HG03442 (cell line): Measurements from ENCODE around the gene RMP24.

Source experiments
- ATAC-seq: cut with Tn5 transposase; IDR thresholded peaks from one replicate; pipeline ENCODE4 v1.9.1; 2021; ENCODE audit warnings: mild to moderate bottlenecking, moderate library complexity; ENCODE audit not compliant: unreplicated experiment

RMP24 gene

DNA sequence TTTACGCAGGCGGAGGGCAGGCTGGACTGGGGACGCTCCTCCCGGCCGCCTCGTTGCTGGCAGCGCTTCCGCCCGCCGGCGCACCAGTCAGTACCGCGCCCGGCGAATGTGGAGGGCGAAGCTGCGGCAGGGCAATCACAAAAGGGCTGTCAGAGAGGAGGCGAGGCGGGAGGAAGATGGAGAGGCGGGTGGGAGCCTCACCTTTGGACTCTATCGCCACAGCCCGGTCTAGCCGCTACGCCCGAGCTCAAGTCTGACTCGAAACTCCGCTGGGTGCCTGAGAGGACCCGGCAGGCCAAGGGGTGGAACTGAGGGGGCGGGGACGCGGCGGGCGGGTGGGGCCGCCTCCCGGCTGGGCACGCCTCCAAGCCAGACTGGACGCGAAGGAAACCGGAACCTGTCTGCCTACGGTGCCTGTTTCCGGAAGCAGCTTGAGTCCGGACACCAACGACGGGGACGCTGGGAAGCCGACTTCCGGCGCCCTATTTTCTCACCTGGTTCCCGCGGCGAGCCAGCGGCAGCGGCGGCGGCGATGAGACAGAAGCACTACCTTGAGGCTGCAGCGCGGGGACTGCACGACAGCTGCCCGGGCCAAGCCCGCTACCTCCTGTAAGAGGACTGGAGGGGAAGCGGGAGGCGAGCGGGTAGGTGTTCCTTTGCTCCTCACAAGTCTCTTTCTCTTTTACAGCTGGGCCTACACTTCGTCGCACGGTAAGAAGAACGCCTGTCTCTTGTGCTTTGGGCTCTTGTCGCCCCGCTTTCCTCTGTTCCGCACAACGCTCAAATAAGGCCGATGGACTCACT, at the start of gene RMP24:
RMP24 (plus strand) TSS at position 483 of the 804 bp plus-strand sequence.
- peak; percentile 91 for ATAC-seq

DNA sequence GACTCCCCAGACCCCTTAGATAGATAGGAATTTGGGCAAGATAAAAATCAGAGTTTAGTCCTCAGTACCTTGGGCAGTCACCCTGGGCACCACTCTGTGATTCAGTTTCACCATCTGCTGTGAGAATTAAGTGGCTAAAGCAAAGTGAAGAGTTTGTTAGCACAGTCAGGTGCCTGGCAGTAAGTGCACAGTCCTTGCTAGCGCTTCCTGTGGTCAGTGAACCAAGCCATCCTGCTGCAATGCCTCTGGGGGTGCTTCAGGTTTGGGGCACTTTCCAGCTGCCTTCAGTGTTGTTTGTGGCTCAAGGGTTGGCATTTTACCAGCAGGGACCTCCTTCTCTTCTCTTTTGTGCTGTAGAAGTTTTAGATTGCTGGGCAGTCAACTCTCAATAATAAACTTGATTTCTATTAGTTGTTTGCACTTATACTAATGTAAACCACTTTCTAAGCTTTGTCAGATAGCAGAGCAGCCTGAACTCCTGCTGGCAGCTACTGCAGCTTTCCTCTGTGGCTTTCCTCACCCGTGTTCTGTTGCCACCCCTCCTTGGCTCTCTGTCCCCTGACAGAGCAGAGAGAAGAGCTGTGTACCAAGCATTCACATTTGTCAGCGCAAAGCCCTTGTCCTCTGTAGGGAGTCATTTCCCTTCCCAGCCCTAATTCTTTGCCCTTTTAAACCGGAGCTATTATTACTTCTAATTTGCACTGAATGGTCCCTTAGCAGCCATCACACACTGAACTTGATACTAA, 48.4 kb upstream of the RMP24 start:
- ATAC-seq, result no peak

DNA sequence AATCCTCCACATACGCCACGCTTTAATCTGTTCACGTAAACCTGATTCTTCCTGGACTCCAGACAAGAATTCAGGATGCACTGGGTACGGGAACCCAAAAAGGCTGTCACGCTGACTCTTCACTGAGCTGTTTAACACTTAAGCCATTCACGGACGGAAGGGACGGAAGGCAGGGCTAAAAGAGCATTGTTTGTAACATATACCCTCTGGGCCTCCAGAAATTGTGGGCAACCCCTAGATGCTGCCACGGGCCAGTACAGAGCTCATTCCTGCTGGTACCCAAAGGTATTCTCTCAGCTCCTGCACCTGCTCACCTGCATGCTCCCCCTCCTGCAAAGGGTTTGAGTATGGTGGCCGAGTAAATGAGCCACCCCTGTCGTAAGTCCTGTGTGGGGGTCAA, 45.6 kb upstream of the RMP24 start:
- no peak for ATAC-seq

DNA sequence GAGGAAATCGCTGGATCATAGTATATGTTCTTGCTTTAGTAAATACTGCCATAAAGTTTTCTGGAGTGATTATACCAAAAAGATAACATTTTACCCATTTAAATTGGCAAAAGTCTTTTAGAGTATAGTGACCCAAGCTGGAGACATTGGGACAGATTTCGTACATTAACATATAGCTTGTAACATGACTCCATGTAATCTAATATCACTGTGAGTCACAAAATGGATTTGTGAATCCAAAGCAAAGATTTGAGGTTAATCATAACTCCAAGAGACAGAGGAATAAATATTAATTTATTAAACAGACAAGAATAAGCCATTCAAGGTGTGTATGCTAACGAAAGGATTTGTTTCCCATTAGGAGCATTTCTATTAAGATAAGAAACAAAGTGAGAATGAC, 45.0 kb upstream of the RMP24 start:
- ATAC-seq, result no peak

DNA sequence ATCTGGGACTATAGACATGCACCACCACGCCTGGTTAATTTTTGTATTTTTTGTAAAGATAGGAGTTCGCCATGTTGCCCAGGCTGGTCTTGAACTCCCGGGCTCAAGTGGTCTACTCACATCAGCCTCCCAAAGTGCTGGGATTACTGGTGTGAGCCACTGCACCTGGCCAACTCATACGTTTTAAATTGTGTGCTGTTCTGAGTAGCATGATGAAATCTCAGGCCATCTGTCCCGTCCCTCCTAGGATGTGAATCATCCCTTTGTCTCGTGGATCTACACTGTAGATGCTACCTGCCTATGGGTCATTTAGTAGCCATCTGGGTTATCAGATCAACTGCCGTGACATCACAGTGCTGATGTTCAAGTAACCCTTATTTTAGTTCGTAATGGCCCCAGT, 38.5 kb upstream of the RMP24 start:
- no peak for ATAC-seq

DNA sequence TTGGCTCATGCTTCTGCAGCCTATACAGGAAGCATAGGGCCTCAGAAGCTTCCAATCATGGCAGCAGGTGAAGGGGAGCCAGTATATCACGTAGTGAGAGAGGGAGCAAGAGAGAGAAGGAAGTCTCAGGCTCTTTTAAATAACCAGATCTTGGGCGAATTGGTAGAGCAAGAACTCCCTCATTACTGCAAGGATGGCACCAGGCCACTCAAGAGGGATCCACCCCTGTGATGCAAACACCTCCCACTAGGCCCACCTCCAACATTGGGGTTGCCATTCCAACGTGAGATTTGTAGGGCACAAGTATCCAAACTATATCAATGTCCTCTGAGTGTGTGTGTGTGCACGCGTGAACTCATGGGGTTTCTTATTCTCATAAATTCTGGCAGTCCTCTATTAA, 37.6 kb upstream of the RMP24 start:
- no peak for ATAC-seq

DNA sequence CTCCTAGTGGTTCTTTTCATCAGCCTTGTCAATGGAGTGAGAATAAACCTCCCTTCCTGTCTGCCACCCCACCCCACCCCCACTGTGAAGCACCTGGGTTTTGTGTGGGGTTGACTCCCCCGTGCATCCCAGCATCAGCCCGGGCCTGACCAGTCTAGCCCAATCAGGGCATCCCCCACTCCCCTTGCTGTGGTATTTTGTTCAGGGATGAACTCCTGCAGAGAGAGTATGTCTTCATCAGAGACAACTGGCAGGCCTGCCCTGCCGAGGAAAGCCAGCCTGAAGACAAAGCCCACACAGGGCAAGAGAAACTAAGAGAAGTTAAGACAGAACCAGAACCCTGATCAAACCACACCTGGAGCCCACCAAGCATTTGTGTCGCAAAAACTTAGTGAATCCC, 36.7 kb upstream of the RMP24 start:
- no peak for ATAC-seq

DNA sequence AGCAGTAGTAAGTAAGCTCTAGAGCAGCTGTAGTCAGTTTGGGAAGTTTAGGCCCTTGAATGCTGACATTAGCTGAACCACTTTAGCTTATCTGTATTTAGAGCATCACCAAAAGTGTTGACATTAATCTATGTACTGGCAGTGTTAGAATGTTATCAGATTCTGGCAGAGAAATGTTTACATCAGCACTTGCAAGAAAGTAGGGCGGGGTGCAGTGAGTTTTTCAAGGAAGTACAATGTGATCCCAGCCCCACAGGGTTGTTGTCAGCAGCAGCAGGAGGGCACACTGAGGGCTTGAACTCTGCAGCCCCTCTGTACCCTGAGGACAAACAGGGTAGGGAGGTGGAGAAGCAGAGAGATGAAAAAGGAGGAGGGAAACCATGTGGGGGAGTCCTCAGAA, 35.5 kb upstream of the RMP24 start:
- ATAC-seq, result no peak

DNA sequence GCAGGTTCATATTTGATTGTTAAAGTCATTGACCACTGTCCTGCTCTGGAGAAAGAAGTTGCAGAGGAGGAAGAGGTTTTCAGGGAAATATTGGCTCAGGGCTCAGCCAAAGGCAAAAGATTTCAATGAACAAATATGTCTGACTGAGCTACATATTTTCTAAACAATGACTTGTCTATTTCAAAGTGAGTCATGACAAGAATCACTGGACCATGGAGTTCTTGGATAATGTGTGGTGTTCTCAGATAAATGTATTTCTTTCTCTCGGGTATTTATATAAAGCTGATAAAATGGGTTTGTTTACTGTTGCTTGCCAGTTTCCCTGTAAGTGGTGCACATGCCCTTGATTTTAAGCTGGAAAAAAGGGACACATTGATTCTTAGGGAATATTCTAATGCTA, 34.3 kb upstream of the RMP24 start:
- no peak for ATAC-seq

DNA sequence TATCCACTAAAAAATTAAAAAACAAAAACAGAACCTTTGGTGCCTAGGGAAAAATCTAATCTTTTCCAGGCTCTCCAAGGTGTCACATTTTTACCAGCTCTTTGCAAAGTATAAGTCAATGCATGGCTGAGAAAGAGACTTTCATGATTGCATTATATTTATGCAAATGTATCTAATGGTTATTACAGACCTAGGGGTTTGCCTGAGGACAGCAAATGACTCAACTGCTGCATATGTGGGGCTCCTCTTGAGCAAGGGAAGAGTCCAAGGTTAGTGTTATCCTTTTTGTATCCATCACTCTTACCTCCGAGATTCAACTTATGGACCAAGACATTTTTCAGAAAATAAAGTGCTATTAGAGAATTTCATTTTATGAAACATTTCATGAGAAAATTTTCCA, 33.9 kb upstream of the RMP24 start:
- ATAC-seq, result no peak

DNA sequence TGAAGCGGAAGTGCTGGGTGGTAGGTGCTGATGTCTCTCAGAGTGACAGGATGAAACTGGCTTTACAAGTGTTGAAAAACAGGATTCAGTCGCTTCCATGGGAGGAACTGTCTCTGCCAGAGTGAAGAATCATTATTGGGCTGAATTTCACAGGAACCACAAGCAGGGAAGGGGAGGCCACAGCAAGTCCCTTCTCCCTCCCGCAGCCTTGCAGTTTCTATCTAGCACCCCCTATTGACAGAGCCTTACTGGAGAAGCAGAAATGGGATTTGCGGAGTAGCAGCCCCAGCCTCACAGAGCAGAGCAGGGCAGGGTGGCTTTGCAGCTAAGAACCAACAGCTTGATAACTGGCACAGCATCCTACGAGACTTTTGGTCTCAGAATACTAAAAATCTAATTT, 33.3 kb upstream of the RMP24 start:
- no peak for ATAC-seq

DNA sequence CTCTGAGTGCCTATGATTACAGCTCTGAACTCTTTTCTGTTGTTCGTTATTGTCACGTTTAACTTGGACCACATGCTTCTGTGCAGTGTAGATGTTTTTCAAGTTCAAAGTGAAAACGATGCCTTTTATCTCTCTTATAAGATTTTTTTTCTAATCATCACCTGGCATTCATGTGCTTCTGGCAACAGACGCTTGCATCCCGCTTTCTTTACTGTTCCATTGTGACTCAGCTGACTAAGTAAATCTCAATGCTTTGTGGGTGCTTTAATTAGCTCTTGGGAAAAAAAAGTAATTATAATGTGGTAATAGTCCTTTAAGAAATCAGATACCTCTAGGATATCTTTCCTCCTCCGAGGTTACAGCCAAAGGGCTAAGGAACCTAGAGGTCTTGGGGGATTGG, 31.2 kb upstream of the RMP24 start:
- ATAC-seq, result no peak

DNA sequence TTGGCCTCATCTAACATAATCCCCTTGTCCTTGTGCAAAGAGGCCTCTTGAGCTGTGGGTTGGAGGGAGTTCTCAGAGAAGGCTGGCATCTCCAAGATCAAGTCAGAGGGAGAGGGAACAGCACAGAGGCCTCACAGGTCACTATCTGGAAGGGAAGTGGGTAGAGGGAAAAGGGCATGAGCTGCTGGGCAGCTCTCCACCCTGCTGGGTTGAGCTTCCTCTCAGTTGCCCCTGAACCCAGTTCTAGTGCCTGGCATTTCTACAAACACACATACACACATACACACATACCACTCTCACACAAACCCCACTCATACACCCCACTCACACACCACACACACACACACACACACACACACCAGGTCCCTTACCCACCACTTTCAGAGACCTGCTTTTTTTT, 30.3 kb upstream of the RMP24 start:
- no peak for ATAC-seq

DNA sequence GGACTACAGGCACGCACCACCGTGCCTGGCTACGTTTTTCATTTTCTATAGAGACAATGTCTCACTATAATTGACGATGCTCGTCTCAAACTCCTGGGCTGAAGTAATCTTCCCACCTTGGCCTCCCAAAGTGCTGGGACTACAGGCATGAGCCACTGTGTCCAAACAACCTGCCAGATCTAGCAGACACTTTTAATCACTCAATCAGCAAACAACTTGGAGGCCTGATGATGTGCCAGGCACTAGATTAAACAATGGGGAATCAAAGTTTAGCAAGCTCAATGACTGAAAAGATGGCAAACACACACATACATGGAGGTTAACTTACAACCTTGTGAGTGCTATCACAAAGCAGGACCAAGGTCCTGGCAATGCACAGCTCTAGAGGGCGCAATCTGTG, 29.8 kb upstream of the RMP24 start:
- ATAC-seq, result no peak

DNA sequence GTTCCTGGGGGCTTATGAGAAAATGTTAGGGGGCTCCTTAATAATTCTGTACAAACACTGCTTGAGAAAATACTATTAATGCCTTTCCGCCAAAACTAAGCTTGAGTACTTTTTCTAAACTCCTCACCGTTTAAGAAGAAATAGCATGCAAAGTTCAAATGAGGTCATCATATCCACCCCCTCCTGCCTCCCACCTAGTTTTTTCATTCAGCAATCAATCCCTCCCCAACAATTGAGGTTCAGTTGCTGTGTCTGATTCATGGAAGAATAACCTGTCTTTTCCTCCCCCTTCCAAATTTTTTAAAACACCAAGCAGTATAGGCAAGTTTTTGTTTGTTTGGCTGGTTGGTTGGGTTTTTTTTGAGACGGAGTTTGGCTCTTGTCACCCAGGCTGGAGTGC, 24.4 kb upstream of the RMP24 start:
- ATAC-seq, result no peak

DNA sequence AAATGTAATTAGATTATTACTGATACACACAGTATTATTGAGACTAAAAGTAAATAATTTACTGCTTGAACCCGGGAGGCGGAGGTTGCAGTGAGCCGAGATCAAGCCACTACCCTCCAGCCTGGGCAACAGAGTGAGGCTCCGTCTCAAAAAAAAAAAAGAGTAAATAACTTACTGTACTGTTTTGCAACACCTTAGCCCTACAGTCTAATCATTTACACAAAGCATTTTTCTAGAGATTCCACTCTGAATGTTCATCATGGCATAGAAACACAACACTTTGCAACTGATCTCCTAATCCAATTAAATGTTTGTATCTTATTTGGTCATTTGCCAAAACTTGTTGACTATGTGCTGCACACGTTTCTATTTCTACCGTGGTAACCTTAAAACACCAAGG, 23.4 kb upstream of the RMP24 start:
- no peak for ATAC-seq

DNA sequence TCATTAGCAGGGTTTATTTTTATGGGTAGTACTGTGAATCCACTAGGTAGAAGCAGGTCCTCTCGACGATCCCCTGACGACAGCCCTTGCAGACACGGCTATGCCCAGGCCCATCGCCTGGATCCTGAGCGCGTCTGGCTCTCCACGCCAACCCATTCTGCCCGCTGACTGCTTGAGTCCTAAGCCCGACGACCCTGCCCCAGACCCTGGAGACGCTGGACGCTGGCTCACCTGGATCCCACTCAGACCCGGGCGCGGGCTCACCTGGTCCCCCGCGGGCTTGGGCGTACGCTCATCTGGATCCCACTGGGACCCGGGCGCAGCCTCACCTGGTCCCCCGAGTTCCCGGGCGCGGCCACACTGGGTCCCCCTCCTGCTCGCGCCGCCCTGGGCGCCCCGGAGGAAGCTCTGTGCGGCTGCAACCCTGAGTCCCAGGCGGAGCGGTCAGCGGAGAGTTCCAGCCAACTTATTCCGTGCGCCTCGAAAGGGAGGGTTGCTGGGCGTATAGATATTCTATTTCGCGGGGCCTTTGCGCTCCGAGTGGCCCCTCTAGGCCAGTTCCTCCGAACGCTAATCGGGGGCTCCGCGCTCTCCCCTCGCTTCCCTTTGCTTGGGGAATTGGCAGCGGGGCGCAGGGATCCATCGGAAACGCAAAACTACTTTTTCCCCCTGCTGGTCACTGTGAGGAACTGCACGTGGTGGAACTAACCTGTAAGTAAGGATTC, 22.4 kb upstream of the RMP24 start:
- ATAC-seq, result no peak

DNA sequence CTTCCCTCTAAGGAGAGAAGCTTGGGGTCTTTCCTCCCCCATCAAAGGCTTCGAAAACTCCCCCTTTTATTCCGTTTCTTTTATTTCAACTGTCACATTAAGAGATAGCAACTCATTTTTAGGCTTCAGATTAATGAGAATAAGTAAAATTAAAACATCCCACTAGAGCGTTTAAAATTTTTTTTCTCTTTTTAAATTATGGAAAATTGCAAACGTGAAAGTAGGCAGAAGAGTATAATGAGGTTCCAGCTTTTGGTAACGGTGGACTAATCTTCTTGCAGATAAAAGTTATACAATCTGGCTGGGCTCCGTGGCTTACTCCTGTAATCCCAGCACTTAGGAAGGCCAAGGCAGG, 21.9 kb upstream of the RMP24 start:
- ATAC-seq, result no peak

DNA sequence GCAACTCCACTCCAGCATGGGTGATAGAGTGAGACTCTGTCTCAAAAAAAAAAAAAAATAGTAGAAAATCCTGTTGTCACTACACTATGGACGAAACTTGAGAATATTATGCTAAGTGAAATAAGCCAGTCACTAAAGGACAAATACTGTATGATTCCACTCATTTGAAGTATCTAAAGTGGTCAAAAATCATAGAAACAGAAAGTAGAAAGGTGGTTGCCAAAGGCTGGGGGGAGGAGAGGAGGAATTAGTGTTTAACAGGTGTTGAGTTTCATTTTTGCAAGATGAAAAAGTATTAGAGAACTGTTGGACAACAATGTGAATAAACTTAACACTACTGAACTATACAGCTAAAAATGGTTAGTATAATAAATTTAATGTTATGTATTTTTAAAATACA, 18.8 kb upstream of the RMP24 start:
- peak; percentile 39 for ATAC-seq

DNA sequence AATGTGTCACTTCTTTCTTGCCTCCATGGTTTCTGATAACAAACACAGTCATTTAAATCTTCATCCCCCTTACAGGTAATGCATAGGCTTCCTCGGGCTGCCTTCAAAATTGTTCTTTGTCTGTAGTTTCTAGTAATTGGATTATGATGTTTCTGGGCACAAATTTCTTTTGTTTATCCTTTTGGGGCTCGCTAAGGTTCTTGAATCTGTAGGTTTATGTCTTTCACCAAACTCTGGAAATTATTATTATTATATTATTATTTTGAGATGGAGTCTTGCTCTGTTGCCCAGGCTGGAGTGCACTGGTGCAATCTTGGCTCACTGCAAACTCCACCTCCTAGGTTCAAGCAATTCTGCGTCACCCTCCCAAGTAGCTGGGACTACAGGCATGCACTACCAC, 16.3 kb upstream of the RMP24 start:
- no peak for ATAC-seq

DNA sequence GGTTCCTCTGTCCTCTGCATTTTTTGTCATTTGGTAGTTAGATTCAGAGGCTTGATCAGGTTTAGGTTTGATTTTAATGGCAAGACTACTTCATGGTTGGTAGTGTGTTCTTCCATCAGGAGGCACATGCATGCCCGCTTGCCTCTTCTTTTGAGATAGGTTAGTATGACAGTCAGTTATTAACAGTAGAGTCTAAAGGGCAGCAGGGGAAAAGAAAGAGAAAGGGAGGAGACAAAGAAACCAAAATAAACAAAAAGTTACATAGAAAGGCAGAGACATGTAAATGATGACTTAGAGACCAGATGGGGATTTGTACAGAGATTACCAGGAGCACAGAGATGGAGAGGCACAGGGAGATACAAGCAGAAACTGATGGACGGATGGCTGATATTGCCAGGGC, 10.2 kb upstream of the RMP24 start:
- no peak for ATAC-seq

DNA sequence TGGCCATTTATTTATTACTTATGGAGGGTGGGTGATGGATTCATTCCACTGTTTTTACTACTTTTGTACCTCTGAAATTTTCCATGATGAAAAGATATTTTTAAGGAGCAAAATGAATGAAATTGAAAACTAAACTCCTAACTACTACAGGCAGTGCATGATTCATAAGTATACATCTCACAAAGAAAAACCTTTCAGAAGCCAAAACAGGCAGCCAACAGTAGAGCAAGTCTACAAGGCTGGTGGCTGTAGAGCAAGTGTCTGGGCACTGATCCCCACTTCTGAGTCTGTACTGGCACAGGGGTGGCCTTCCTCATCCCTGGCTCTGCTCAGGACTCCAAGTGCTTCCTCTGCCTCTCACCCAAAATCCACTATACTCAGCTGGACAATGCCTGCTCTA, 8.2 kb upstream of the RMP24 start:
- no peak for ATAC-seq
